GM12875 (cell line): ENCODE results near the gene MUSK.

ENCODE experiments used
- H3K4me3 ChIP-seq: one replicate; pipeline ENCODE4 v1.5.1; 2011; ENCODE audit warnings: low read depth, low read length, control low read depth
- CTCF ChIP-seq: IDR thresholded peaks from 2 replicates; pipeline ENCODE4 v1.5.1; 2011; ENCODE audit warnings: low read depth, mild to moderate bottlenecking, control low read depth, inconsistent platforms, low read length, moderate library complexity, borderline replicate concordance; ENCODE audit not compliant: insufficient read depth

Gene MUSK

GRCh38 chr9:110744715-110745384 is 76.3 kb downstream of the MUSK start:
- no peak for TF ChIP-seq CTCF
- H3K4me3 ChIP-seq = no peak overlapping the region

- H3K4me3 ChIP-seq = no peak overlapping the region
- TF ChIP-seq CTCF = no peak
Measured at GRCh38 chr9:110745676-110746075, 77.1 kb downstream of the MUSK start.

- H3K4me3 ChIP-seq = no peak overlapping the region
- TF ChIP-seq CTCF = no peak
Measured at GRCh38 chr9:110746211-110746930, 77.8 kb downstream of the MUSK start.

- TF ChIP-seq CTCF = no peak
- no peak overlapping the region for H3K4me3 ChIP-seq
Measured at GRCh38 chr9:110748251-110748893, 79.8 kb downstream of the MUSK start.

GRCh38 chr9:110750272-110750671 is 81.7 kb downstream of the MUSK start:
- TF ChIP-seq CTCF = no peak
- H3K4me3 ChIP-seq = no peak overlapping the region

- no peak overlapping the region for H3K4me3 ChIP-seq
- TF ChIP-seq CTCF = no peak
Measured at GRCh38 chr9:110751971-110752370, 83.4 kb downstream of the MUSK start.

GRCh38 chr9:110752766-110753165 is 84.2 kb downstream of the MUSK start:
- TF ChIP-seq CTCF = no peak
- no peak overlapping the region for H3K4me3 ChIP-seq
